Fibroblast of lung (primary cell): Measurements from ENCODE around the gene ARHGAP42.

Source experiments
- EZH2 ChIP-seq: IDR thresholded peaks from 2 replicates; pipeline ENCODE4 v1.5.1; 2012; ENCODE audit warnings: low read length, control low read depth, mild to moderate bottlenecking; ENCODE audit errors: missing control alignments
- TF ChIP-seq, protein P1 (sequence below), 2 donors: IDR thresholded peaks in 1 of 2; conservative IDR thresholded peaks in 1 of 2; 1 replicate in 1 of 2; 2 replicates in 1 of 2; pipeline ENCODE4 v1.5.1; 2011 to 2012; ENCODE audit warnings: low read length in 2 of 2, control low read depth in 1 of 2, inconsistent platforms in 1 of 2, low read depth in 1 of 2, mild to moderate bottlenecking in 1 of 2

DNA sequence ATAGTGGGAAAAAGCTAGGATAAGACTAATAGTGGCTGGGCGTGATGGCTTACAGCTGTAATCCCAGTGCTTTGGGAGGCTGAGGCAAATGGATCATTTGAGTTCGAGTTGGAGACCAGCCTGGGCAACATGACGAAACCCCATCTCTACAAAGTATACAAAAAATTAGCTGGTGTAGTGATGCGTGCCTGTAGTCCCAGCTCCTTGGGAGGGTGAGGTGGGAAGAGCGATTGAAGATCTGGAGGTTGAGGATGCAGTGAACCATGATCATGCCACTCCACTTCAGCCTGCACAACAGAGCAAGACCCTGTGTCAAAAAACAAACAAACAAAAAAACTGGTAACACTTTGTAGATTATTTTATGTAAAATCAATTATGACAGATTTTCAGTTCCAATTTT, 8.8 kb downstream of the ARHGAP42 start:
- TF ChIP-seq, protein P1, sequence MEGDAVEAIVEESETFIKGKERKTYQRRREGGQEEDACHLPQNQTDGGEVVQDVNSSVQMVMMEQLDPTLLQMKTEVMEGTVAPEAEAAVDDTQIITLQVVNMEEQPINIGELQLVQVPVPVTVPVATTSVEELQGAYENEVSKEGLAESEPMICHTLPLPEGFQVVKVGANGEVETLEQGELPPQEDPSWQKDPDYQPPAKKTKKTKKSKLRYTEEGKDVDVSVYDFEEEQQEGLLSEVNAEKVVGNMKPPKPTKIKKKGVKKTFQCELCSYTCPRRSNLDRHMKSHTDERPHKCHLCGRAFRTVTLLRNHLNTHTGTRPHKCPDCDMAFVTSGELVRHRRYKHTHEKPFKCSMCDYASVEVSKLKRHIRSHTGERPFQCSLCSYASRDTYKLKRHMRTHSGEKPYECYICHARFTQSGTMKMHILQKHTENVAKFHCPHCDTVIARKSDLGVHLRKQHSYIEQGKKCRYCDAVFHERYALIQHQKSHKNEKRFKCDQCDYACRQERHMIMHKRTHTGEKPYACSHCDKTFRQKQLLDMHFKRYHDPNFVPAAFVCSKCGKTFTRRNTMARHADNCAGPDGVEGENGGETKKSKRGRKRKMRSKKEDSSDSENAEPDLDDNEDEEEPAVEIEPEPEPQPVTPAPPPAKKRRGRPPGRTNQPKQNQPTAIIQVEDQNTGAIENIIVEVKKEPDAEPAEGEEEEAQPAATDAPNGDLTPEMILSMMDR (conservative IDR thresholded peaks at IDR 0.05 in 1 of 2, IDR thresholded peaks at IDR 0.05 in 1 of 2; ENCODE audit: low read depth in 1 of 2, low read length in 2 of 2), result no peak
- no peak for TF ChIP-seq EZH2
